IPS-15b (cell line): ENCODE data around the gene MAP2K5.
A peak's percentile ranks its signal among the peaks of the same experiment; 100 is the strongest.

ENCODE experiments used
- H3K27me3 ChIP-seq: one replicate; pipeline ENCODE4 v1.6.1; 2013; ENCODE audit warnings: low read length; ENCODE audit not compliant: control insufficient read depth, insufficient read depth
- H3K36me3 ChIP-seq: one replicate; pipeline ENCODE4 v1.6.1; 2013; ENCODE audit warnings: low read length; ENCODE audit not compliant: control insufficient read depth, insufficient read depth
- H3K4me1 ChIP-seq: one replicate; pipeline ENCODE4 v1.6.1; 2013; ENCODE audit warnings: mild to moderate bottlenecking, low read length; ENCODE audit not compliant: control insufficient read depth, insufficient read depth
- H3K4me3 ChIP-seq: one replicate; pipeline ENCODE4 v1.5.1; 2013; ENCODE audit warnings: low read depth, low read length
- H3K9ac ChIP-seq: one replicate; pipeline ENCODE4 v1.6.1; 2013; ENCODE audit warnings: low read depth, mild to moderate bottlenecking, low read length
- H3K9me3 ChIP-seq: one replicate; pipeline ENCODE4 v1.6.1; 2013; ENCODE audit warnings: mild to moderate bottlenecking, low read length; ENCODE audit not compliant: control insufficient read depth, insufficient read depth

Gene MAP2K5

GRCh38 chr15:67812241-67812644 lies 269.7 kb downstream of the MAP2K5 start:
- Histone ChIP-seq H3K36me3 (no peaks in the 10 kb centered on the region), H3K27me3 (peaks cover 13% of the 10 kb centered on the region), H3K9ac (no peak overlapping the region), H3K4me1 (peaks cover 3% of the 10 kb centered on the region), H3K4me3 (no peak overlapping the region), H3K9me3 (no peaks in the 10 kb centered on the region)

DNA sequence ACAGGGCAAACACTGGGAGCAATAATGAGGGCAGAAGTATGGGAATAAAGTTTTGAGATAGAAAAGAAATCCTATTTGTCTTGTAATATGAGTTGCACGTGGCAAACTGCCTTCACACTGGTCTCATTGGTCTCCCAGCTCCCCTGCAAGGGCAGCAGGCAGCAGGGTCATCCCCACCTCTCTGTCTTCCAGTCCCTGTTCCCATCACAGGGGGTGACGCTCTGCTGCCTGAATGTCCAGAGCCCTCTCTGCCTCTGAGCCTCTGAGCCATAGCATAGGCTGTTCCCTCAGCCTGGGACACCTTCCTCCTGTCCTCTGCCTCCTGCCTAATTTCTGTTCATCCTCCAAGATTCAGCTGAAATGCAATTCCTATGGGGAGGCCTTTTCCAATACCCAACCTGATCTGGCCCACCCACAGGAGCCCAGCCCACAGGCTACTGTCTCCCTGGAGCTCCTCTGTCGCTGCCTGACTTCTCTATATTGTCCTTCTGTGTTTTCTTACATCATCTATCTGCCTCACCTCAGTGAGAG lies 270.7 kb downstream of the MAP2K5 start:
- Histone ChIP-seq H3K9ac (no peak overlapping the region), H3K36me3 (no peaks in the 10 kb centered on the region), H3K27me3 (peaks cover 22% of the 10 kb centered on the region), H3K4me3 (no peak overlapping the region), H3K9me3 (no peaks in the 10 kb centered on the region), H3K4me1 (peaks cover 3% of the 10 kb centered on the region)

DNA sequence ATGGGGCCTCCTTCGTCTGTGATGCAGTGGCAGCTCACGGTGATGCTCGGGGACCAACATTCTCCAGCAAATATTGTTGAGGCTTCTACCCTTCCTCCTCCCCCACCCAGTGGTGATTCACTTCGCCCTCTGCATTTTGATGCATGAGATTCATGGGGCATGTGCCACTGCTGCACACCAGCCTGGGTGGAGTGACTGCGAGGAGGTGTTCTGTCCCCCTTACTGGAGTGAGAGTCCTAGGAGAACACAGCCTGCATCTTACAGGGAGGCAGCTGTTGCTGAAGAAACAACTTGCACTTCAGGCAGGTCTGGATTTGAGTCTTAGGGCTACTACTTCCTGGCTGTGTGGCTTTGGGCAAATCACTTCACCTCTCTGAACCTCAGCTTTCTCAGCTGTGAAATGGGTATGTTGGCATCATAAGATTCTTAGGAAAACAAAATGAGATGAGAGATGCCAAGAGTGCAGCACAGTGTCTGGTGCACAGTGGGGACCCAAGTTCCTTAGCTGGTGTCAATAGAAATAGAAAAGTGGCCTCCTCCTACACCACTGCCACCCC lies 272.6 kb downstream of the MAP2K5 start:
- Histone ChIP-seq H3K27me3 (peaks cover 41% of the 10 kb centered on the region), H3K9ac (no peak overlapping the region), H3K9me3 (no peaks in the 10 kb centered on the region), H3K36me3 (no peaks in the 10 kb centered on the region), H3K4me1 (peaks cover 6% of the 10 kb centered on the region), H3K4me3 (no peak overlapping the region)

GRCh38 chr15:67816668-67817067 lies 274.2 kb downstream of the MAP2K5 start:
- no peaks in the 10 kb centered on the region for H3K9me3 ChIP-seq
- H3K27me3 ChIP-seq = peaks cover 56% of the 10 kb centered on the region
- no peak overlapping the region for H3K9ac ChIP-seq
- H3K4me1 ChIP-seq = peaks cover 6% of the 10 kb centered on the region
- H3K36me3 ChIP-seq = no peaks in the 10 kb centered on the region
- no peak overlapping the region for H3K4me3 ChIP-seq

DNA sequence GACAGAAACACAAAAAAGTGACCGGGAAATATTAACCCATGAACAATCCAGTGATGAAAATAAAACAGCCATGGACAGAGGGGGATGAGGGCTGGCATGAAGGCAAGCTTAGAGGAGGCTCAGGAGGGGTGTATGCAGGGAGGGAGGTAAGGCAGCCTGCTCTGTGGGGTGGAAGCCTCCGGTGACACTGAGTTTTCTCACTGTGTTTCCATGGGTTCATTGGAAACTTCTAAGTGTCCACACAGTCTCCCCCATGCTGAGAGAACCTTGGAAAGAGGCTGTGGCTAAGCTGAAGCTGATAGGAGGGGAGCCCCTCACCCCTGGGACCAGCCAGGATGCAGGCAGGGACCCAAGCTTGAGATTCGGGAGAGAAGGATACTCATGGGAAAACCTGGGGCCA lies 276.0 kb downstream of the MAP2K5 start:
- peaks cover 3% of the 10 kb centered on the region for H3K4me1 ChIP-seq
- H3K9me3 ChIP-seq = no peaks in the 10 kb centered on the region
- H3K36me3 ChIP-seq = no peaks in the 10 kb centered on the region
- H3K27me3 ChIP-seq = peaks cover 71% of the 10 kb centered on the region
- H3K9ac ChIP-seq = no peak overlapping the region
- no peak overlapping the region for H3K4me3 ChIP-seq

DNA sequence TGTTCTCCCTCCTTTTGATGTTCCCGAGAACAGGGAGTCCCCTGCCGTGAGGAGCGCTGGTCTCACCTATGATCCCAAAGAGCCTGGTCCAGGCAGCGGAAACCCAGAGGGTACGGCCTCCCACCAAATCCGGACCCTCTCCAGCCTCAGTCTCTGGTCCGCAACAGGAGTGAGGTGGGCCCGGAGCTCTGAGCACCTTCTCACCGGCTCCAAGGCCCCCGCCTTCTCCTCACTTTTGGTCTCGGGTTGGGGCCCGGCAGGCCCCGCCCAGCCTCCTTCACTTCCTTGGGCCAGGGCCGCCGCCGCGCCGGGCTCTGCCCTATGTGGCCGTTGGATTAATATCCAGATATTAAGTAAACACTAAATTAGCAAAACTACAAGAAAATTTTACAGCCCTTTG lies 277.1 kb downstream of the MAP2K5 start:
- H3K9me3 ChIP-seq = no peaks in the 10 kb centered on the region
- peak overlapping the region; percentile 43 for H3K4me3 ChIP-seq
- peaks cover 83% of the 10 kb centered on the region for H3K27me3 ChIP-seq
- H3K36me3 ChIP-seq = no peaks in the 10 kb centered on the region
- H3K4me1 ChIP-seq = peaks cover 5% of the 10 kb centered on the region
- no peak overlapping the region for H3K9ac ChIP-seq

DNA sequence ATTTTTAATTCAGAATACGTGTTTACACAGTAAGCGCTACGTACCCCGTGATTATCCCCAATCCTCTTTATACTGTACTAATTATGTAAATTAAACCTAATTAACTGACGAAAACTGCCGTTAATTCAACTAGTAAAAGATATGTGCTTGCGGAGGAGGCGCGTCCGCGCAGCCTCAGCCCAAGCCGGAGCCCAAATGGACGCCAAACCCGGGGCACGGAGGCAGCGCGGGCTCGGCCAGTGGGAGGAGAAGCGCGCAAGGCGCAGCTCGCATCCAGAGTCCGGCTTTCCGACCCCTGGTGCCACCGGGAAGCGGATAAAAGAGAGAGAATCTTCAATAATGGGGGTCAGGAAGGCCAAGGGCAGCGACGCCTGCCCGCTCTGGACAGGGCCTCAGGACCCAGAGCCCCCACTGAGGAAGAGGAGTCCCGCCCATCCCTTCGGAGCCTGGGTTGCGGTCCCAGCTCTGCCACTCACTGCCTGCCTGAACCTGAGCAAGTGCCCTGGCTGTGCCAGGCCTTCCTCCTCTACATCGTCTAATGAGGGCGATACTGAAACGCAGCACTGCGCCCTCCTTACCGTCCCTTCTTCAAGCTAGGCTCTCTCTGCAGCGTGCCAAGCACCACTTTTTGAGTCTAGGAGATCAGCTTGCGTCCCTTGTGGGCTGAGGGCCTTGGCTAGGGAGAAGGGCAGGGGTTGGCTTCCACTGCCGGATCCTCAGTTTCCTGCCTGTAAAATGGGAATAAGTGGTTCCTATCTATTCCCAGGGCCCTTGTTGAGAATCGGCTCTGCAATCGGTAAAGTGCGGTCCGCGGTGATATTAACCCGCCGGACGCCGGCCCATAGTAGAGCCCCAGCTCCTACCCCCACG lies 277.9 kb downstream of the MAP2K5 start:
- no peaks in the 10 kb centered on the region for H3K9me3 ChIP-seq
- H3K4me3 ChIP-seq = peak overlapping the region; percentile 43
- H3K4me1 ChIP-seq = peaks cover 9% of the 10 kb centered on the region
- peaks cover 88% of the 10 kb centered on the region for H3K27me3 ChIP-seq
- no peak overlapping the region for H3K9ac ChIP-seq
- no peaks in the 10 kb centered on the region for H3K36me3 ChIP-seq

DNA sequence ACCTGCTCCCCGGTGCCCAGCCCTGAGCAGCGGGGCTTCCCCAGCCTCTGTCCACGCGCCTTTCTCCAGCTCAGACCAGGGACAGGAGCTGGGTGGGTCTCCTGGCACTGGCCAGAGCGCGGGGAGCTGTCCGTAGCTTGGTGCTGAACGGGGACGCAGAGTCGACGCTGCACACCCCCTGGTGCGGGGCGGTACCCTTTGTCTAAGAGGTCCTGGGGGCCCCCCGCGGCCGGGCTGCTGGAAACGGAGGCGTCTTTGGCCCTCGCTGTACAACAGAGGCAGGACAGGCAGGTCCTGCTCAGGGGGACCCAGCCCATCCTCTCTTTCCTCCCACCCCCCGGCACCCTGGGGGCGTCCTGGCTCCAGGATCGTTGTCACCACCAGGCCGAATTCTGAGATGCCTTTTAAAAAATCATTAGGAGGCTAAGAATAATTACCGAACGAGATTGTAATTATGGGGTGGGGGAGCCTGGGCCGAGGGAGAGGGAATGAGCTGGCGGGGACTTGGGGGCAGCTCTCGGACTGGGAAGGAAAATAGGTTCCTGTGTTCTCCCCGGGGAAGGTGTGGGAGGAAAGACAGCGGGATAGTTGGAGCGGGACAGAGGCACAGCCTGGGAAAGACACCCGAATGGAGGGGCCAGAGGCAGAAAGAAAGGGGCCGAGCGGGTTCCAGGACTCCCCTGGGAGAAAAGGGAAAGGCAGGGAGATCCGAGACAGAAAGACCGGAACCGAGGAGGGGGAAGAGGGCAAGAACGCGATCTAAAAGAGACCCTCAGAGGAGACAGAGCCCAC lies 278.7 kb downstream of the MAP2K5 start:
- Histone ChIP-seq H3K4me1 (peaks cover 9% of the 10 kb centered on the region), H3K27me3 (peaks cover 93% of the 10 kb centered on the region), H3K9ac (no peak overlapping the region), H3K4me3 (peak overlapping the region; percentile 45), H3K36me3 (no peaks in the 10 kb centered on the region), H3K9me3 (no peaks in the 10 kb centered on the region)

DNA sequence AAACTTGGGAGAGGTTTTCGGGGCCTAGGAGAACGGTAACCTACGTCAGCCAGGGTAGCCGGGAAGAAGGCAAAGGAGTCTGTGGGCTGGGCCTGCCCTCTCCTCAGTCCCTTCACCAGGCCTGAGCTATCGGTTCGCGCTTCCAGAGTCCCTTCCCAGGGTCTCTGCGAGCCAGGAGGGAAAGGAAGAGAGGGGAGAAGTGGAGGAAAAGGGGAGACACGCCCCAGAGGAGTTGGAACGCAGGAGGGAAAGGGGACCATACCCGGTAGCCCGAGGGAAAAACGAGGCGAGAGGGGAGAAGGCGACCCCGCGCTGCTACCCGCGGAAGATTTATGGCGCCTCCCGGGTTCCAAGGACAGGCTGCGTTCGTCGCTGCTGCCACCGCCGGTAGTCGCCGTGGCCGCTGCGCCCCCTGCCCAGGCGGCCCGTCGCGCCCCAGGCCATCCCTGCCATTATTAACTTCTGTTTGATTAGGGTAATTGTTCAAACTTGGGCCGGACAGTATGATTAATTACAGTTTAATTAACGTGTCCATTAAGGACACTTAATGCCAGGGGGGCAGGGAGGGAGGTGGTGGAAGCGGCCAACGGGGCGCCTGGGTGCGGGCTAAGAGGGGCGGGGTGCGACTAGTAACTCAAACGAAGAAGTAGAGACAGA lies 279.4 kb downstream of the MAP2K5 start:
- Histone ChIP-seq H3K27me3 (peaks cover 94% of the 10 kb centered on the region), H3K9ac (no peak overlapping the region), H3K4me3 (peak overlapping the region; percentile 45), H3K36me3 (no peaks in the 10 kb centered on the region), H3K4me1 (peaks cover 9% of the 10 kb centered on the region), H3K9me3 (no peaks in the 10 kb centered on the region)

GRCh38 chr15:67822537-67823313 lies 280.2 kb downstream of the MAP2K5 start:
- no peaks in the 10 kb centered on the region for H3K36me3 ChIP-seq
- H3K4me3 ChIP-seq = peak overlapping the region; percentile 32
- no peak overlapping the region for H3K9ac ChIP-seq
- H3K9me3 ChIP-seq = no peaks in the 10 kb centered on the region
- peaks cover 92% of the 10 kb centered on the region for H3K27me3 ChIP-seq
- peaks cover 9% of the 10 kb centered on the region for H3K4me1 ChIP-seq
